ENCODE data around the gene UBR3.

The UBR3 gene

GRCh38 chr2:170013802-170014551, 186.7 kb downstream of the UBR3 start:
- peak; percentile 97 for DNase-seq

GRCh38 chr2:170014769-170015168, 187.5 kb downstream of the UBR3 start:
- no peak for DNase-seq

- no peak for DNase-seq
Measured at GRCh38 chr2:170017860-170018532, 190.7 kb downstream of the UBR3 start.

GRCh38 chr2:170019060-170019805, 192.0 kb downstream of the UBR3 start:
- no peak for DNase-seq

GRCh38 chr2:170020777-170021176, 193.5 kb downstream of the UBR3 start:
- no peak for DNase-seq

- no peak for DNase-seq
Measured at GRCh38 chr2:170022692-170023091, 195.4 kb downstream of the UBR3 start.

- DNase-seq, result no peak
Measured at GRCh38 chr2:170024721-170025120, 197.5 kb downstream of the UBR3 start.

GRCh38 chr2:170025223-170025622, 198.0 kb downstream of the UBR3 start:
- DNase-seq, result no peak

GRCh38 chr2:170026361-170026760, 199.1 kb downstream of the UBR3 start:
- no peak for DNase-seq

GRCh38 chr2:170029551-170029950, 202.3 kb downstream of the UBR3 start:
- no peak for DNase-seq

GRCh38 chr2:170030040-170030439, 202.8 kb downstream of the UBR3 start:
- DNase-seq, result no peak

GRCh38 chr2:170031288-170031687, 204.0 kb downstream of the UBR3 start:
- no peak for DNase-seq

GRCh38 chr2:170034596-170034995, 207.3 kb downstream of the UBR3 start:
- no peak for DNase-seq

- DNase-seq, result no peak
Measured at GRCh38 chr2:170038734-170039133, 211.5 kb downstream of the UBR3 start.

- no peak for DNase-seq
Measured at GRCh38 chr2:170039401-170040172, 212.3 kb downstream of the UBR3 start.

GRCh38 chr2:170044751-170045478, 217.7 kb downstream of the UBR3 start:
- DNase-seq, result peak; percentile 16

GRCh38 chr2:170047331-170048065, 220.2 kb downstream of the UBR3 start:
- DNase-seq, result no peak

- DNase-seq, result peak; percentile 52
Measured at GRCh38 chr2:170052151-170052550, 224.9 kb downstream of the UBR3 start.

GRCh38 chr2:170054997-170055396, 227.7 kb downstream of the UBR3 start:
- DNase-seq, result peak; percentile 75

- no peak for DNase-seq
Measured at GRCh38 chr2:170056900-170057299, 229.6 kb downstream of the UBR3 start.

GRCh38 chr2:170063456-170064235, 236.4 kb downstream of the UBR3 start:
- DNase-seq, result no peak

Data from hematopoietic multipotent progenitor cell treated with erythropoietin and hydrocortisone succinate and interleukin-3 and kit ligand, for 8 days (in vitro differentiated cells).